SJSA1 (cell line): ENCODE data around the gene SLC39A10. TPM values are rescaled to one million over a fixed set of nuclear protein-coding genes. Genes with fewer than 3 reads are reported as not detected.
A peak's percentile ranks its signal among the peaks of the same experiment; 100 is the strongest.

Experiments used
- DNase-seq, 2 experiments: peaks; one replicate each; pipeline ENCODE4 v3.0.0-alpha.2; 2015 to 2020; ENCODE audit warnings: low spot score in 2 of 2, low read depth in 1 of 2
- H3K27ac ChIP-seq: fragments of 250-450 bp; sonication (Bioruptor Pico); 2 replicates; pipeline ENCODE4 v1.5.1; 2020; ENCODE audit warnings: mild to moderate bottlenecking, moderate library complexity
- H3K27me3 ChIP-seq: fragments of 250-450 bp; sonication (Bioruptor Pico); replicated peaks from 2 replicates; pipeline ENCODE4 v1.5.1; 2020; ENCODE audit warnings: mild to moderate bottlenecking, moderate library complexity
- H3K36me3 ChIP-seq: fragments of 250-450 bp; sonication (Bioruptor Pico); 2 replicates; pipeline ENCODE4 v1.5.1; 2020; ENCODE audit warnings: mild to moderate bottlenecking
- H3K4me1 ChIP-seq: fragments of 250-450 bp; sonication (Bioruptor Pico); replicated peaks from 2 replicates; pipeline ENCODE4 v1.6.1; 2021; ENCODE audit warnings: mild to moderate bottlenecking
- H3K4me3 ChIP-seq: fragments of 250-450 bp; sonication (Bioruptor Pico); 2 replicates; pipeline ENCODE4 v1.5.1; 2020; ENCODE audit warnings: mild to moderate bottlenecking
- H3K9me3 ChIP-seq: fragments of 250-450 bp; sonication (Bioruptor Pico); replicated peaks from 2 replicates; pipeline ENCODE4 v1.5.1; 2020; ENCODE audit warnings: mild to moderate bottlenecking
- total RNA-seq: library from RNA; depleted of rRNA; stranded (reverse); fragments of >200 nt; shearing (Covaris generic); gene quantifications from 2 replicates; pipeline ENCODE4 v1.2.3, GENCODE V29; 2014

SLC39A10 gene
- total RNA-seq, 1 experiment from 2014 or later = 16.0 TPM

- no peaks in the 10 kb centered on the region for H3K36me3 ChIP-seq
- no peak overlapping the region for H3K4me3 ChIP-seq
- no peaks in the 10 kb centered on the region for H3K27me3 ChIP-seq
- DNase-seq = no peak
- H3K9me3 ChIP-seq = 0 out of 2 replicates have a peak, but pooled peaks cover under 1% of the 10 kb centered on the region
- no peaks in the 10 kb centered on the region for H3K4me1 ChIP-seq
- no peak overlapping the region for H3K27ac ChIP-seq
Measured at GRCh38 chr2:195695002-195695631, 38.1 kb downstream of the SLC39A10 start.

- Histone ChIP-seq H3K27ac (no peak overlapping the region), H3K36me3 (no peaks in the 10 kb centered on the region), H3K9me3 (peaks cover 5% of the 10 kb centered on the region; the same call in 1 of the 2 replicates), H3K4me3 (no peak overlapping the region), H3K4me1 (no peaks in the 10 kb centered on the region), H3K27me3 (no peaks in the 10 kb centered on the region)
- no peak for DNase-seq
Measured at GRCh38 chr2:195696012-195696411, 39.0 kb downstream of the SLC39A10 start.

GRCh38 chr2:195697681-195698220 is 40.7 kb downstream of the SLC39A10 start:
- no peaks in the 10 kb centered on the region for H3K36me3 ChIP-seq
- peaks cover 5% of the 10 kb centered on the region; the same call in 1 of the 2 replicates for H3K9me3 ChIP-seq
- no peak overlapping the region for H3K27ac ChIP-seq
- H3K4me3 ChIP-seq = no peak overlapping the region
- no peaks in the 10 kb centered on the region for H3K27me3 ChIP-seq
- no peak for DNase-seq
- H3K4me1 ChIP-seq = no peaks in the 10 kb centered on the region

GRCh38 chr2:195700480-195700879 is 43.5 kb downstream of the SLC39A10 start:
- H3K36me3 ChIP-seq = no peaks in the 10 kb centered on the region
- H3K27me3 ChIP-seq = no peaks in the 10 kb centered on the region
- DNase-seq = no peak
- H3K9me3 ChIP-seq = peaks cover 5% of the 10 kb centered on the region; the same call in 1 of the 2 replicates
- no peak overlapping the region for H3K4me3 ChIP-seq
- H3K27ac ChIP-seq = no peak overlapping the region
- no peaks in the 10 kb centered on the region for H3K4me1 ChIP-seq

- Histone ChIP-seq H3K9me3 (no peaks in the 10 kb centered on the region), H3K27ac (peak overlapping the region; percentile 47)
- peak in 1 of 2 experiments; percentile 36 for DNase-seq
Measured at GRCh38 chr2:195706161-195706900, 49.3 kb downstream of the SLC39A10 start.

GRCh38 chr2:195709901-195710806 is 53.1 kb downstream of the SLC39A10 start:
- Histone ChIP-seq H3K4me3 (no peak overlapping the region), H3K27ac (peak overlapping the region; percentile 47), H3K4me1 (peaks cover 25% of the 10 kb centered on the region), H3K27me3 (no peaks in the 10 kb centered on the region), H3K9me3 (no peaks in the 10 kb centered on the region), H3K36me3 (no peaks in the 10 kb centered on the region)
- peak in 1 of 2 experiments; percentile 66 for DNase-seq

More at GRCh38 chr2:195706161-195706900, 49.3 kb downstream of the SLC39A10 start:
- no peaks in the 10 kb centered on the region for H3K27me3 ChIP-seq
- peaks cover 25% of the 10 kb centered on the region for H3K4me1 ChIP-seq
- H3K36me3 ChIP-seq = no peaks in the 10 kb centered on the region
- H3K4me3 ChIP-seq = no peak overlapping the region

GRCh38 chr2:195711478-195711877 is 54.5 kb downstream of the SLC39A10 start:
- Histone ChIP-seq H3K36me3 (no peaks in the 10 kb centered on the region), H3K9me3 (no peaks in the 10 kb centered on the region), H3K27ac (no peak overlapping the region), H3K4me1 (peaks cover 18% of the 10 kb centered on the region), H3K4me3 (no peak overlapping the region), H3K27me3 (no peaks in the 10 kb centered on the region)
- no peak for DNase-seq

GRCh38 chr2:195716466-195716865 is 59.4 kb downstream of the SLC39A10 start:
- Histone ChIP-seq H3K36me3 (no peaks in the 10 kb centered on the region), H3K27ac (no peak overlapping the region), H3K4me1 (no peaks in the 10 kb centered on the region), H3K4me3 (no peak overlapping the region), H3K9me3 (no peaks in the 10 kb centered on the region), H3K27me3 (no peaks in the 10 kb centered on the region)
- DNase-seq = no peak

GRCh38 chr2:195721042-195721441 is 64.0 kb downstream of the SLC39A10 start:
- DNase-seq = no peak
- Histone ChIP-seq H3K27me3 (no peaks in the 10 kb centered on the region), H3K27ac (no peak overlapping the region), H3K4me3 (no peak overlapping the region), H3K4me1 (no peaks in the 10 kb centered on the region), H3K9me3 (no peaks in the 10 kb centered on the region), H3K36me3 (no peaks in the 10 kb centered on the region)

- H3K4me3 ChIP-seq = no peak overlapping the region
- no peaks in the 10 kb centered on the region for H3K36me3 ChIP-seq
- H3K27me3 ChIP-seq = no peaks in the 10 kb centered on the region
- H3K27ac ChIP-seq = no peak overlapping the region
- H3K9me3 ChIP-seq = no peaks in the 10 kb centered on the region
- DNase-seq = no peak
- no peaks in the 10 kb centered on the region for H3K4me1 ChIP-seq
Measured at GRCh38 chr2:195722075-195722474, 65.0 kb downstream of the SLC39A10 start.

GRCh38 chr2:195727106-195727505 is 70.1 kb downstream of the SLC39A10 start:
- H3K27ac ChIP-seq = no peak overlapping the region
- H3K4me1 ChIP-seq = no peaks in the 10 kb centered on the region
- no peak for DNase-seq
- H3K4me3 ChIP-seq = no peak overlapping the region
- no peaks in the 10 kb centered on the region for H3K9me3 ChIP-seq
- no peaks in the 10 kb centered on the region for H3K36me3 ChIP-seq
- no peaks in the 10 kb centered on the region for H3K27me3 ChIP-seq

GRCh38 chr2:195730912-195731311 is 73.9 kb downstream of the SLC39A10 start:
- DNase-seq = no peak
- Histone ChIP-seq H3K36me3 (no peaks in the 10 kb centered on the region), H3K27me3 (no peaks in the 10 kb centered on the region), H3K27ac (no peak overlapping the region), H3K4me1 (no peaks in the 10 kb centered on the region), H3K4me3 (no peak overlapping the region), H3K9me3 (no peaks in the 10 kb centered on the region)

- H3K9me3 ChIP-seq = no peaks in the 10 kb centered on the region
- H3K36me3 ChIP-seq = no peaks in the 10 kb centered on the region
- H3K27me3 ChIP-seq = no peaks in the 10 kb centered on the region
- H3K4me1 ChIP-seq = no peaks in the 10 kb centered on the region
- DNase-seq = no peak
- no peak overlapping the region for H3K27ac ChIP-seq
- H3K4me3 ChIP-seq = no peak overlapping the region
Measured at GRCh38 chr2:195732574-195732973, 75.5 kb downstream of the SLC39A10 start.
